ENCODE measurements around the gene SMYD3. TPM values are rescaled to one million over a fixed set of nuclear protein-coding genes. Genes with fewer than 3 reads are reported as not detected.

The SMYD3 gene
- total and polyA plus RNA-seq, 9 of the 15 experiments (the other 6 are each of a cell fraction or from before 2014, with no cell fraction given), result 128 to 440 (median 197) TPM

- TF ChIP-seq, protein P1, sequence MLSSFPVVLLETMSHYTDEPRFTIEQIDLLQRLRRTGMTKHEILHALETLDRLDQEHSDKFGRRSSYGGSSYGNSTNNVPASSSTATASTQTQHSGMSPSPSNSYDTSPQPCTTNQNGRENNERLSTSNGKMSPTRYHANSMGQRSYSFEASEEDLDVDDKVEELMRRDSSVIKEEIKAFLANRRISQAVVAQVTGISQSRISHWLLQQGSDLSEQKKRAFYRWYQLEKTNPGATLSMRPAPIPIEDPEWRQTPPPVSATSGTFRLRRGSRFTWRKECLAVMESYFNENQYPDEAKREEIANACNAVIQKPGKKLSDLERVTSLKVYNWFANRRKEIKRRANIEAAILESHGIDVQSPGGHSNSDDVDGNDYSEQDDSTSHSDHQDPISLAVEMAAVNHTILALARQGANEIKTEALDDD (IDR thresholded peaks at IDR 0.05), result no peak
- no peak for TF ChIP-seq NR1H2 (CRISPR knock-in tag; IDR thresholded peaks at IDR 0.05)
- TF ChIP-seq PTTG1 (tag; IDR thresholded peaks at IDR 0.05; ENCODE audit: low read depth), result no peak
- TF ChIP-seq EP300 (IDR thresholded peaks at IDR 0.05; ENCODE audit: low read length), result no peak
- TF ChIP-seq SP2 (IDR thresholded peaks at IDR 0.05; ENCODE audit: extremely low read depth, low read depth, low read length, poor library complexity, severe bottlenecking), result no peak
- no peak for TF ChIP-seq ADNP (tag; IDR thresholded peaks at IDR 0.05)
Measured at GRCh38 chr1:246552110-246552509, 45.0 kb upstream of the SMYD3 start (continued).

DNA sequence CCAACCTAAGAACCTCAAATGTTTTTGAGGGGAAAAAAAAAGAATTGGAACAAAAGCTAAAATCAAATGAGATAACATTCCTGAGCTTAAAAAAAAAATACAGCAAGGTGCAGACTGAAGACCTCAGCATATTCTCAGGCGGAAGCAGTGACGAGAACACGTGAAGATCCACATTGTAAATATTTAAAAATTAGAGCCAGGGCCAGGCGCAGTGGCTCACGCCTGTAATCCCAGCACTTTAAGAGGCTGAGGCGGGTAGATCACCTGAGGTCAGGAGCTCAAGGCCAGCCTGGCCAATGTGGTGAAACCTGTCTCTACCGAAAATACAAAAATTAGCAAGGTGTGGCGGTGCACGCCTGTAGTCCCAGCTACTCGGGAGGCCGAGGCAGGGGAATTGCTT, 43.3 kb upstream of the SMYD3 start:
- Histone ChIP-seq H4K20me1 (replicated peaks; ENCODE audit: control insufficient read depth, insufficient read depth, low read length) (no peaks in the 10 kb centered on the region), H3K27me3 (ENCODE audit: control insufficient read depth in 2 of 2, insufficient read depth in 2 of 2, low read length in 2 of 2) (no peaks in the 10 kb centered on the region), H3K4me3 (no peak overlapping the region), H3K79me2 (ENCODE audit: control insufficient read depth, insufficient read depth, low read length) (peaks cover 21% of the 10 kb centered on the region; the same call in 2 of the 3 replicates), H3K4me1 (replicated peaks in 1 of 2; ENCODE audit: control insufficient read depth in 2 of 2, insufficient read depth in 2 of 2, low read length in 2 of 2) (no peaks in the 10 kb centered on the region), H3K9ac (ENCODE audit: insufficient read depth in 1 of 2, low read depth in 2 of 2, low read length in 2 of 2) (no peak overlapping the region), H3K27ac (ENCODE audit: extremely low read depth, low read depth, low read length) (no peak overlapping the region), H3K9me3 (replicated peaks; ENCODE audit: control insufficient read depth, insufficient read depth, low read depth, low read length) (no peaks in the 10 kb centered on the region), H3K36me3 (ENCODE audit: control insufficient read depth, insufficient read depth, low read length) (peaks cover 90% of the 10 kb centered on the region), H3K4me2 (ENCODE audit: insufficient read depth, low read length) (no peak overlapping the region), H2AFZ (ENCODE audit: low read depth, low read length) (no peak overlapping the region), H3K9me1 (ENCODE audit: control insufficient read depth, insufficient read depth, low read length) (no peaks in the 10 kb centered on the region)
- BruUV-seq (replicated peaks), result no TSS peak
- intact Hi-C loops (cut with micrococcal nuclease) (no loop called here), in situ Hi-C loops (cut with MboI) (no loop called here)
- TF ChIP-seq ZNF699 (CRISPR knock-in tag; IDR thresholded peaks at IDR 0.05; ENCODE audit: insufficient replicate concordance) (no peak), MCM2 (IDR thresholded peaks at IDR 0.05; ENCODE audit: low read depth) (no peak), HMGXB4 (CRISPR knock-in tag; IDR thresholded peaks at IDR 0.05) (no peak), PYGO2 (tag; IDR thresholded peaks at IDR 0.05) (no peak), ZBTB26 (CRISPR knock-in tag; IDR thresholded peaks at IDR 0.05) (no peak), POLR2G (IDR thresholded peaks at IDR 0.05; ENCODE audit: low read depth, low read length) (no peak), RBM14 (IDR thresholded peaks at IDR 0.05; ENCODE audit: borderline replicate concordance, insufficient read depth, low read depth, low read length) (no peak)
- CTCF ChIA-PET (ENCODE audit: low intra/inter-chr PET ratio), result no interaction called here
- FAIRE-seq, result no peak
- ATAC-seq, result no peak
- WGBS (ENCODE audit: insufficient coverage, low coverage, missing lambda C conversion rate), result 67% methylated on average over 11 of the region's 11 CpGs
- DNase-seq (ENCODE audit: extremely low read depth in 1 of 4, low spot score in 3 of 4), result no peak
- POLR2A ChIA-PET, result interaction anchor here (1.6 to 2.3 kb wide), 2 partner anchors 9 to 15 kb away, joined by 5 to 12 read pairs; partner anchors contain the start of gene TFB2M

Measured in K562 (cell line).